Limb (tissue), 2 donors: ENCODE measurements around the gene ATP6V1F.
A peak's percentile ranks its signal among the peaks of the same experiment; 100 is the strongest.

Experiments used
- DNase-seq, 2 donors: peaks; one replicate each; pipeline ENCODE4 v3.0.0-alpha.2; 2016; ENCODE audit errors: extremely low spot score in 2 of 2

Gene ATP6V1F

GRCh38 chr7:128882134-128882533, 19.5 kb downstream of the ATP6V1F start:
- DNase-seq, result no peak

- DNase-seq, result peak; percentile 63 to 88
Observed at GRCh38 chr7:128883622-128884448, 21.2 kb downstream of the ATP6V1F start.

DNA sequence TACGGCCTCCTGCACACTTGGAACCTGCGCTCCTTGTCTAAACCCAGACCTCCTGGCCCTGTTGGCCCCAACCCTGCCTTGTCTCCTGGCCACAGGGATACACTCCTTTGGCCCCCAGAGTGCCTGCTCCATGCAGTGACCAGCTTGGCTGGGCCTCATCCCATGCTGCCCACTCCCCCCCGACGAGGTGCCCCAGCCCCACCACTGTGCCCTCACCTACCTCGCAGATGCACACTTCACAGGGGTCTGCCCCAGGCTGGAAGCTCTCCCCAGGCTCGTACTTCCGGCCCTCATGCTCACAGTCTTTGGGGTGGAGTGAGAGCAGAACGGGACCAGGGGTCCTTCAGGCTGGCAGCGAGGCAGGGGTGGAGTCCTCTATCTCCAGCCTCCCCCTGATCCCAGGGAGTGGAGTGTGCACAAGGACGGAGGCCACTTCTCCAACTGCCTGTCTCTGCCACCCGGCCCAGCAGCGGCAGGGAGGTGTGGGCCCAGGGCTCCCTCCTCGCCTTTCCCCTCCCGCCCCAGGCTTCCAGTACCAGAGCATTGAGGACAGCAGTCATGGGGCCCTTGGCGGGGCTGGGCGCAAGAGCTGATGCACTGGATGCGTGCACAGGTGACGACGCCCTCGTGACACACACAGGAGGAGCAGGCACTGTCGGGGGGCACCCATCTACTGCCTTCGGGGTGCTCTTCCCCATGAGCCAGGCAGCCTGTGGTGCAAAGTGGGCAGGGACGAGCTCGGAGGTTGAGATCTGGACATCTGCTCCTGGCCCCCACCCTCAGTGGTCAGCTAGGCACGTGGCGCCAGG, 22.1 kb downstream of the ATP6V1F start:
- DNase-seq, result peak in 1 of 2 donors; percentile 32

DNA sequence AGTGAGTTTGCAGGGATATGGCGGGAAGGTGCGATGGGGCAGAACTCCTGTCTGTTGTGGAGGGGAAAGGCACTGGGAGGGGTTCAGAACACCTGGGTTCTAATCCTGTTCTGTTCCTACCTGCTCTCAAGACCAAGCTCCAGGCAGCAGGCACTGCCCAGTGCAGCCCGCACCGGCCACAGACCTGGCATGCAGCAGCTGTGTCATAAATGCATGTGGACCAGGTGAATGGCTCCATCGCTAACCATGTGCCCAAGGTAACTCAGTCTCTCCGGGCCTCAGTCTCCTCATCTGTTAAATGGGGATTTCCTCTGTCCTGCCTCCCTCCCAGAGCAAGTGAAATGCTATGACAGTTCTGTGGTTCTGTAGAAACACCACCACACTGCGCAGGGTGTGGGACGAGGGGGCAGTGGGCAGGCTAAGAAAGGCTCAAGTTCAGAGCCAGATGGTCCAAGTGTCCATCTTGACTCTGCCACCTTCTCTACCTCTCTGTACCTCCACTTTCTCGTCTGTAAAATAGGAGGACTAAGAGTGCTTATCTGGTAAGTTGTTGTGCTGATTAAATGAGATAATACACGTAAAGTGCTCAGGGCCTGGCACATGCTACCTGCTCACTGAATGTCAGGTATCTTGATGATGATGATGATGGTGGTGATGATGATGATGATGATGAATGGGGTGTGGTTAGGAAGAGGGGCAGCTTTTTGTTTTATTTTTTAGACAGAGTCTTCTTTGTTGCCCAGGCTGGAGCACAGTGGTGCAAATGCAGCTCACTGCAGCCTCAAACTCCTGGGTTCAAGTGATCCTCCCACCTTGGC, 22.9 kb downstream of the ATP6V1F start:
- peak in 1 of 2 donors; percentile 20 for DNase-seq

DNA sequence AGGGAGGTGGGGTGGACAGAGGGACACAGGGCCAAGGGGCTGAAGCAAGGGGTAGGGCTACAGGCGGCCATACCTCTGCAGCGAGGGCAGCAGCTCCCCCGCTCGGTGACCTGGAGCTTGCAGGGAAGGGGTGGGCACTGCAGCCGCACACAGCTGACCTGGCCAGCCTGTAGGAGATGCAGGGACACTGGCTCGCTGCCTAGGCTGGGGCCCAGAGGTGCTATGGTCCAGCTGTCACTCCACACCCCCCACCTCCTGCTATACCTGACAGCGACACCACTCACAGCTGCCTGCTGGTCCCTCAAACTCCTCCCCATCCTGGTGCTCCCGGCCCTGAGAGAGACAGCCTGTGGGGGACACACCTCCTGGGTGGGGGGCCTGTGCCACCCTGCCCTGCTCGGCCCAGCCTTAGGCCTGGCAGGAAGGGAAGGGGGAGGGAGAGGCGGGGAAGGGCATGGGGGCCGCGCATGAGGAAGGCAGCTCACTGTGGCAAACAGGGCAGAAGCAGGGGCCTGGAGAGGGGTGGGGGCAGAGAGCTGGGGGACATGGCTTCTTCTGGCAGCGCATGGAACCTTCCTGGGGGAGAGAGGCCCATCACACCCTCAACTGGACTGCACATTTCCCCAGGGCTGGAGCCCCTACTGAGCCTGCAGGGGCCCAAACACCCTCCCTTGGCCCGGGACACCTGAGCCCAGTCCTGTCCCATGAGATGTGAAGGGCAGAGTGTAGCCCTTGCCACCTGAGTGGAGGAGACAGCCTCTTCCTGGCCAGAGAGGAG, 23.9 kb downstream of the ATP6V1F start:
- peak in 1 of 2 donors; percentile 26 for DNase-seq

DNA sequence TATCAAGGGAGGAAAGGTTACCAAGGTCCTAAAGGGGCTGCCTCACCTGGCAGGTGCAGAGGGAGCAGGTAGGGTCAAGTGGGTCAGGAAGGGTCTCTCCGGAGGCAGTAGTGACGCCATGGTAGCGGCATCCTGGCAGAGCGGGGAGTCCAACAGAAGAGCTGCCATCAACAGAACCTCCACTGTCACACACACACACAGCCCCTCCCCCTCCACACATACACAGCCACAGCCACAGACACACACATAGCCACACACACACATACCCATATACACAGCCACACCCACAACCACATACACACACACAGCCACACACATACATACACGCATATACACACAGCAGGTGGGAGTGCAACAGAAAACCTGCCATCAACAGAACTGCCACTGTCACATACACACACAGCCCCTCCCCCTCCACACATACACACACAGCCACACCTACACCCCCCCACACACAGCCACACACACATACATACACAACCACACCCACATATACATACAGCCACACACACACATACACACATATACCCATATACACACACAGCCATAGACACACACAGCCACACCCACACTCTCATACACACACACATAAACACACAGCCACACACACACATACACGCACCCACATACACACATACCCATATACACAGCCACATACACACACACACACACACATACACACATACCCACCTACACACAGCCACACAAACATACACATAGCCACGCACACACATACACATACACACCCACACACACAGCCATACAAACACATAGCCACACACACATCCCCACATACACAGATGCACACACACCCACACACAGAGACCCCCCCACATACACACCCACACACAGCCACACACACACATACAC, 24.7 kb downstream of the ATP6V1F start:
- peak in 1 of 2 donors; percentile 20 for DNase-seq

- peak in 1 of 2 donors; percentile 13 for DNase-seq
Observed at GRCh38 chr7:128888039-128888755, 25.5 kb downstream of the ATP6V1F start.

DNA sequence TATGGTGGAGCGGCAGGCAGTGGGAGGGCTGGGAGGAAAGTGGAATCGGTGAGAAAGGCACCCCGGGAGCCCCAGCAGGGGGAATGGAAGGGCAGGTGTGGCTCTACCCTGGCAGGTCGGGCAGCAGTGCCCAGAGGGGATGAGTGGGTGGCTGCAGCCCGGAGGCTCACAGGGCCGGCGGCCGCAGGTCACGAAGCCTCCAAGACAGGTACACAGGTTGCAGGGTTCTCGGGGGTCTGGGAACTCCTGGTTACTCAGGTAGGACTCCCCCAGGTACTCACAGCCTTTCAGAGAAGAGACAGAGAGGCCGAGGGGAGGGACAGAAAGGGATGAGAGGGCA, 26.1 kb downstream of the ATP6V1F start:
- DNase-seq, result peak in 1 of 2 donors; percentile 16

- DNase-seq, result no peak
Observed at GRCh38 chr7:128889121-128889520, 26.5 kb downstream of the ATP6V1F start.

- DNase-seq, result peak in 1 of 2 donors; percentile 25
Observed at GRCh38 chr7:128890306-128891109, 27.9 kb downstream of the ATP6V1F start.

GRCh38 chr7:128891110-128891941, 28.7 kb downstream of the ATP6V1F start:
- peak in 1 of 2 donors; percentile 40 for DNase-seq

DNA sequence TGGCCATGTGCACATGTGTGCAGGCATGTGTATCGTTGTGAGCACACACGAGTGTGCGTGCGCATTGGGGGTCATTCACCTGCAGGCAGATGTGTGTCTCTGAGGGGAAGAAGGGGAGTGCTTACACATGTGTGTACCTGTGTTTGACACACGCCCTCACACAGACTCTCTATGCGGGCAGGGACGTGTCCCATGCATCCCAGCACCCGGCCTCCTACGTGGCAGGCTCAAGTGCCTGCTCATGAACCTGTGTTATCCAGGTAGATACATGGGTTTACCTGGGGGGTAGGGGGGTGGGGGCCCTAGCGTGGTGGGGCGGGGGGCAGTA, 29.2 kb downstream of the ATP6V1F start:
- DNase-seq, result peak in 1 of 2 donors; percentile 18

GRCh38 chr7:128892521-128893250, 30.0 kb downstream of the ATP6V1F start:
- peak in 1 of 2 donors; percentile 19 for DNase-seq

DNA sequence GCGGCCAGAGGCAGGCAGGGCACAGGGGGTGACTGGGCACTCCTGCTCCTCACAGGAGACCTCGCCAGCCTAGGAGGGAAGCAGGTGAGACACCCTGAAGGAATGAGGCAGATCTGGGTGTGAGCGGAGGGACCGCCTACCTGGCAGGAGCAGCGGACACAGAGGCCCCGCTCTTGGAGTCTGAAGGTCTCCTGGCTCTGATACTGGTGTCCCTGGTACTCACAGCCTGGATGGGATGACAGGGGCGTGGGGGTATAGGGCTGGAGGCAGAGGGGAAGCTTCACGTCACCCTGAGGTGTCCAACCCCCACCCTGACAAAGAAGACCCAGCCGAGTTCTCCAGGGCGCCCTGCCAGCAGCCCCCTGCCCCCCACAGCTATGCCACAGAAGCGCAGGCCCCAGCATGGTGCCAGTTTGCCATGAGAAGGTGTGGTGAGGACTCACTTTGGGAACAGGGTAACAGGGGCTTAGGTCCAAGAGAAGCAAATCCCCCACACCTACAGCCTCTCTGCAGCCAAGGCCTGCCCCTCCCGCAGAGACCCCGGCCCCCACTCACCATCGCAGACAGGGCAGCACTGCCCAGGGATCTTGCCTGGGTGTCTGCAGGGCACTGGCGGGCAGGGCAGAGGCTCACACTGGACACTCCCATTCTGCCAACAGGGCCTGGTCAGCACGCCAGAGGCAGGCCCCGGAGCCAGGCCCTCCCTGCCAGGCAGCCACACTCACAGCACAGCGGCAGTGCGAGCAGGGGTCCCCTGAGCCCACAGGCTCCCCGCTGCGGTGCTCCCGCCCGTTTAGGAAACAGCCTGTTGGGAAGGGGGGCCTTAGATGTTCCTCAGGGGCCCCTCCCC, 30.8 kb downstream of the ATP6V1F start:
- peak in 1 of 2 donors; percentile 25 for DNase-seq

GRCh38 chr7:128894101-128894440, 31.4 kb downstream of the ATP6V1F start:
- no peak for DNase-seq

DNA sequence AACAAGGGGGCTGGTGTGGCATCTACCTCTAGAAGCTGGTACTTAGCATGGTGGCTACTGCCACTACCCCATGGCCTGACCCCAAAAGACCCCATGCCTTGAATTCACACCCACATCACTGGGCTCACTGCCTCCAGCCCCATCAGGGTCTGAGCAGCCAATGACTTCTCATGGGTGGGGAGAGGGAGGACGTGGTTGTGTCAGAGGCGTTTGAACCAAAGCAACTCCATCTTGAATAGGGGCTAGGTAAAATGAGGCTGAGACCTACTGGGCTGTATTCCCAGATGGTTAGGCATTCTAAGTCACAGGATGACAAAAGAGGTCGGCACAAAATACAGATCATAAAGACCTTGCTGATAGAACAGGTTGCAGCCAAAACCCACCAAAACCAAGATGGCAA, 32.7 kb downstream of the ATP6V1F start:
- no peak for DNase-seq
